Nephron progenitor cell (in vitro differentiated cells): ENCODE data around the gene INPP5F.

Experiments
- DNase-seq: peaks from one replicate; pipeline ENCODE4 v3.0.0; 2021
- H3K27ac Mint-ChIP-seq: 2 replicates; pipeline ENCODE4 v1.8.0; 2021; ENCODE audit warnings: mild to moderate bottlenecking, moderate library complexity, mixed read lengths
- H3K27me3 Mint-ChIP-seq: 2 replicates; pipeline ENCODE4 v1.8.0; 2021; ENCODE audit warnings: mild to moderate bottlenecking, low read depth, mixed read lengths; ENCODE audit not compliant: poor library complexity
- H3K36me3 Mint-ChIP-seq: 2 replicates; pipeline ENCODE4 v1.8.0; 2021; ENCODE audit warnings: low read depth, mixed read lengths
- H3K4me1 Mint-ChIP-seq: 2 replicates; pipeline ENCODE4 v1.8.0; 2021; ENCODE audit warnings: mixed read lengths
- H3K4me3 Mint-ChIP-seq: 2 replicates; pipeline ENCODE4 v1.8.0; 2021; ENCODE audit warnings: mild to moderate bottlenecking, moderate library complexity, mixed read lengths
- H3K9me3 Mint-ChIP-seq: 2 replicates; pipeline ENCODE4 v1.8.0; 2021; ENCODE audit warnings: mild to moderate bottlenecking, moderate library complexity, mixed read lengths
- CTCF ChIP-seq: fragments of 200-600 bp; sonication (generic); IDR thresholded peaks from 2 replicates; pipeline ENCODE4 v1.5.0; 2021; ENCODE audit warnings: antibody characterized with exemption

The INPP5F gene

GRCh38 chr10:119753309-119753708 is 27.5 kb downstream of the INPP5F start:
- Mint-ChIP-seq H3K36me3 (peaks cover 20% of the 10 kb centered on the region), H3K27me3 (no peaks in the 10 kb centered on the region), H3K4me3 (no peak overlapping the region), H3K9me3 (peaks cover 4% of the 10 kb centered on the region), H3K4me1 (peaks cover 39% of the 10 kb centered on the region), H3K27ac (no peak overlapping the region)
- TF ChIP-seq CTCF: no peak
- no peak for DNase-seq

- Mint-ChIP-seq H3K27me3 (no peaks in the 10 kb centered on the region), H3K27ac (peak overlapping the region; percentile 27), H3K4me1 (peaks cover 39% of the 10 kb centered on the region), H3K36me3 (peaks cover 18% of the 10 kb centered on the region), H3K4me3 (no peak overlapping the region), H3K9me3 (peaks cover 4% of the 10 kb centered on the region)
- TF ChIP-seq CTCF: no peak
- DNase-seq: no peak
Observed at GRCh38 chr10:119754085-119754484, 28.2 kb downstream of the INPP5F start.

GRCh38 chr10:119754936-119755335 is 29.1 kb downstream of the INPP5F start:
- no peak for TF ChIP-seq CTCF
- no peak overlapping the region for H3K27ac Mint-ChIP-seq
- H3K9me3 Mint-ChIP-seq: no peaks in the 10 kb centered on the region
- H3K27me3 Mint-ChIP-seq: peaks cover 2% of the 10 kb centered on the region
- no peak overlapping the region for H3K4me3 Mint-ChIP-seq
- H3K36me3 Mint-ChIP-seq: peaks cover 18% of the 10 kb centered on the region
- peaks cover 39% of the 10 kb centered on the region for H3K4me1 Mint-ChIP-seq
- DNase-seq: no peak

- peaks cover 15% of the 10 kb centered on the region for H3K36me3 Mint-ChIP-seq
- H3K27ac Mint-ChIP-seq: no peak overlapping the region
- H3K4me3 Mint-ChIP-seq: no peak overlapping the region
- H3K9me3 Mint-ChIP-seq: no peaks in the 10 kb centered on the region
- peaks cover 2% of the 10 kb centered on the region for H3K27me3 Mint-ChIP-seq
- peaks cover 35% of the 10 kb centered on the region for H3K4me1 Mint-ChIP-seq
- TF ChIP-seq CTCF: no peak
- no peak for DNase-seq
Observed at GRCh38 chr10:119755446-119755845, 29.6 kb downstream of the INPP5F start.

- Mint-ChIP-seq H3K4me3 (no peak overlapping the region), H3K27ac (no peak overlapping the region), H3K4me1 (peaks cover 15% of the 10 kb centered on the region), H3K36me3 (peaks cover 12% of the 10 kb centered on the region), H3K9me3 (no peaks in the 10 kb centered on the region), H3K27me3 (peaks cover 2% of the 10 kb centered on the region)
- no peak for DNase-seq
- no peak for TF ChIP-seq CTCF
Observed at GRCh38 chr10:119758448-119759195, 32.8 kb downstream of the INPP5F start.

- H3K27me3 Mint-ChIP-seq: peaks cover 2% of the 10 kb centered on the region
- no peak for TF ChIP-seq CTCF
- DNase-seq: no peak
- H3K27ac Mint-ChIP-seq: no peak overlapping the region
- peaks cover 3% of the 10 kb centered on the region for H3K4me1 Mint-ChIP-seq
- H3K4me3 Mint-ChIP-seq: no peak overlapping the region
- no peaks in the 10 kb centered on the region for H3K9me3 Mint-ChIP-seq
- peaks cover 12% of the 10 kb centered on the region for H3K36me3 Mint-ChIP-seq
Observed at GRCh38 chr10:119759832-119760231, 34.0 kb downstream of the INPP5F start.
